Measurements from ENCODE around the gene ATOH8.

DNA sequence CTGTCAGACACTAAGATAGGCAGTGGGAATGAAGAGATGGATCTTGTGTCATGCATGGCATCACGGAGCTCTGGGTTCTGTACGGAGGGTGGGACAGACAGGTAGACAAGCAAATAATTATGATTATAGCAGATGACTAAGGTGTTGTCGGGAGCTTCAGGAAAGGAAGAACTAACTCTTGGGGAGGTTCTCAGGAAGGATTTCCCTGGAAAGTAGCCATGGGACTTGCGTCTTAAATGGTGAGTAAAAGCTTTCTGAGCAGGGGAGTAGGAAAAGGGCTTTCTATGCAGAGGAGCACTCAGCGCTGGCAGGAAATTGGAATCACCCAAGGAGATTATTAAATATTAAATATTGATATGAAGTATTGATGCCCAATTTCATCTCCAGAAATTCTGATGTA is 35.5 kb downstream of the ATOH8 start:
- TF ChIP-seq TAF1 (IDR thresholded peaks at IDR 0.05; ENCODE audit: borderline replicate concordance, low read depth, low read length) (no peak), ZBTB33 (IDR thresholded peaks at IDR 0.05; ENCODE audit: borderline replicate concordance, low read depth) (no peak), FOXM1 (IDR thresholded peaks at IDR 0.05; ENCODE audit: low read depth) (no peak), TEAD4 (IDR thresholded peaks at IDR 0.05; ENCODE audit: borderline replicate concordance, insufficient read depth) (no peak), EP300 (IDR thresholded peaks at IDR 0.05; ENCODE audit: borderline replicate concordance in 1 of 2, low read depth in 1 of 2, low read length in 1 of 2) (no peak)

Data from SK-N-SH (cell line).